ENCODE data around the gene NRXN3.
A peak's percentile ranks its signal among the peaks of the same experiment; 100 is the strongest.

NRXN3 gene

GRCh38 chr14:79562185-79562584 lies 1392.0 kb downstream of the NRXN3 start:
- no peak for DNase-seq (ENCODE audit: low spot score in 2 of 2)
- Histone ChIP-seq H3K4me1 (no peaks in the 10 kb centered on the region), H3K36me3 (replicated peaks) (no peaks in the 10 kb centered on the region), H3K4me3 (no peak overlapping the region), H3K9me3 (no peaks in the 10 kb centered on the region), H3K27me3 (ENCODE audit: low read depth) (no peaks in the 10 kb centered on the region)
- in situ Hi-C loops (cut with MboI; ENCODE audit: low sequenced_read_pairs), result no loop called here

GRCh38 chr14:79564371-79564770 lies 1394.2 kb downstream of the NRXN3 start:
- H3K9me3 ChIP-seq, result no peaks in the 10 kb centered on the region
- H3K27me3 ChIP-seq (ENCODE audit: low read depth), result no peaks in the 10 kb centered on the region
- in situ Hi-C loops (cut with MboI; ENCODE audit: low sequenced_read_pairs), result no loop called here
- no peak overlapping the region for H3K4me3 ChIP-seq
- no peak for DNase-seq (ENCODE audit: low spot score in 2 of 2)
- peaks cover 10% of the 10 kb centered on the region for H3K4me1 ChIP-seq
- no peaks in the 10 kb centered on the region for H3K36me3 ChIP-seq (replicated peaks)

GRCh38 chr14:79567306-79567705 lies 1397.1 kb downstream of the NRXN3 start:
- H3K4me1 ChIP-seq, result peaks cover 10% of the 10 kb centered on the region
- H3K9me3 ChIP-seq, result no peaks in the 10 kb centered on the region
- H3K27me3 ChIP-seq (ENCODE audit: low read depth), result no peaks in the 10 kb centered on the region
- no peak overlapping the region for H3K4me3 ChIP-seq
- H3K36me3 ChIP-seq (replicated peaks), result no peaks in the 10 kb centered on the region
- no peak for DNase-seq (ENCODE audit: low spot score in 2 of 2)
- in situ Hi-C loops (cut with MboI; ENCODE audit: low sequenced_read_pairs), result no loop called here

- in situ Hi-C loops (cut with MboI; ENCODE audit: low sequenced_read_pairs), result no loop called here
- no peaks in the 10 kb centered on the region for H3K36me3 ChIP-seq (replicated peaks)
- no peaks in the 10 kb centered on the region for H3K9me3 ChIP-seq
- peak in 1 of 2 experiments; percentile 43 for DNase-seq (ENCODE audit: low spot score in 2 of 2)
- H3K4me1 ChIP-seq, result peaks cover 10% of the 10 kb centered on the region
- H3K4me3 ChIP-seq, result no peak overlapping the region
- H3K27me3 ChIP-seq (ENCODE audit: low read depth), result no peaks in the 10 kb centered on the region
These were observed 1398.4 kb downstream of the NRXN3 start for GRCh38 chr14:79568594-79568993.

- Histone ChIP-seq H3K4me3 (no peak overlapping the region), H3K4me1 (peaks cover 10% of the 10 kb centered on the region), H3K9me3 (no peaks in the 10 kb centered on the region), H3K36me3 (replicated peaks) (no peaks in the 10 kb centered on the region), H3K27me3 (ENCODE audit: low read depth) (no peaks in the 10 kb centered on the region)
- in situ Hi-C loops (cut with MboI; ENCODE audit: low sequenced_read_pairs), result no loop called here
- no peak for DNase-seq (ENCODE audit: low spot score in 2 of 2)
These were observed 1398.9 kb downstream of the NRXN3 start for GRCh38 chr14:79569072-79569471.

- in situ Hi-C loops (cut with MboI; ENCODE audit: low sequenced_read_pairs), result no loop called here
These were observed 1400.5 kb downstream of the NRXN3 start for GRCh38 chr14:79570648-79571047.

GRCh38 chr14:79571366-79571765 lies 1401.2 kb downstream of the NRXN3 start:
- Histone ChIP-seq H3K9me3 (no peaks in the 10 kb centered on the region), H3K4me1 (peaks cover 10% of the 10 kb centered on the region), H3K36me3 (replicated peaks) (no peaks in the 10 kb centered on the region), H3K27me3 (ENCODE audit: low read depth) (no peaks in the 10 kb centered on the region), H3K4me3 (no peak overlapping the region)
- DNase-seq (ENCODE audit: low spot score in 2 of 2), result no peak
- in situ Hi-C loops (cut with MboI; ENCODE audit: low sequenced_read_pairs), result no loop called here

More at GRCh38 chr14:79570648-79571047, 1400.5 kb downstream of the NRXN3 start:
- Histone ChIP-seq H3K4me1 (peaks cover 10% of the 10 kb centered on the region), H3K4me3 (no peak overlapping the region), H3K9me3 (no peaks in the 10 kb centered on the region), H3K27me3 (ENCODE audit: low read depth) (no peaks in the 10 kb centered on the region), H3K36me3 (replicated peaks) (no peaks in the 10 kb centered on the region)
- DNase-seq (ENCODE audit: low spot score in 2 of 2), result no peak

DNA sequence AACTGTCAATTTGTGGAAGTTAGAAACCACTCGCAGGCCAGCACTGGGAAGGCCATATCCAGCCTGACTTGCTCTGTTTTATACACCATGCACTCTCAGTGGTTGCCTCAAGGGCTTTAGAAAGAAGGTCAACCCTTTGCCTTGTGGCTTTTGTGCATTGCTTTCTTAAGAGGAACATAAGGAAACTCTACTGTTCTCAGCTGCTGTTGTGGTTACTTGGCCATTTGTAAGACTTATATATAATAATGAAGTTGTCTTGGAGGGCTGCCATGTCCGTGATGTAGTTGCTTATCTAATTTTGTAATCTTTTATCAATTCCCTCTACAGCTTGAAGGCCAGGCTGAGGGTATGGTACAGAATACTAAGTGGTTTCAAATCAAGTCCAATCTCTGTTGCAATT lies 1403.3 kb downstream of the NRXN3 start:
- Histone ChIP-seq H3K9me3 (no peaks in the 10 kb centered on the region), H3K27me3 (ENCODE audit: low read depth) (no peaks in the 10 kb centered on the region), H3K4me1 (peaks cover 5% of the 10 kb centered on the region), H3K36me3 (replicated peaks) (no peaks in the 10 kb centered on the region), H3K4me3 (no peak overlapping the region)
- DNase-seq (ENCODE audit: low spot score in 2 of 2), result no peak
- in situ Hi-C loops (cut with MboI; ENCODE audit: low sequenced_read_pairs), result no loop called here

GRCh38 chr14:79575032-79575431 lies 1404.9 kb downstream of the NRXN3 start:
- in situ Hi-C loops (cut with MboI; ENCODE audit: low sequenced_read_pairs), result no loop called here
- no peak for DNase-seq (ENCODE audit: low spot score in 2 of 2)
- Histone ChIP-seq H3K4me3 (no peak overlapping the region), H3K27me3 (ENCODE audit: low read depth) (no peaks in the 10 kb centered on the region), H3K9me3 (no peaks in the 10 kb centered on the region), H3K36me3 (replicated peaks) (no peaks in the 10 kb centered on the region), H3K4me1 (no peaks in the 10 kb centered on the region; the same call in 1 of the 2 replicates)

DNA sequence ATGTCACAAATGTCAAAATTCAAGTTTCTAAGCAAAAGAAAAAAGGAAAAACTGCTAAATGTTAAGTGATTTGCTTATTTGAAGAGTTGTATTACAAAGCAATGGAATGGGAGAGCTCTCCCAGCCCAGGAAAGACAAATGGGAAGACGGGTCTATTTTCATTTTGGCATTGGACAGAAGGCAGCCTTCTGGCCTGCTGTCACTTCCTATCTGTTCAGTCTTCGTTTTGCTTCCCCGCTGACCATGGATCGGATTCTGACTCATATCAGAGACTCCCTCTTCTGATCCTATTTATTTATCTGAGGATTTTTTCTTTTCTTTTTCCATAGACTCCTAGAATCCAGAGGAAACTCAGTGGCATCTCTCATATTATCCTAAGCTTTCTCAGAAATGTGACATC lies 1406.3 kb downstream of the NRXN3 start:
- no peaks in the 10 kb centered on the region for H3K9me3 ChIP-seq
- H3K4me3 ChIP-seq, result no peak overlapping the region
- H3K27me3 ChIP-seq (ENCODE audit: low read depth), result no peaks in the 10 kb centered on the region
- no peak for DNase-seq (ENCODE audit: low spot score in 2 of 2)
- no peaks in the 10 kb centered on the region; the same call in 1 of the 2 replicates for H3K4me1 ChIP-seq
- H3K36me3 ChIP-seq (replicated peaks), result no peaks in the 10 kb centered on the region
- in situ Hi-C loops (cut with MboI; ENCODE audit: low sequenced_read_pairs), result no loop called here

GRCh38 chr14:79578470-79578869 lies 1408.3 kb downstream of the NRXN3 start:
- H3K9me3 ChIP-seq, result no peaks in the 10 kb centered on the region
- H3K4me3 ChIP-seq, result no peak overlapping the region
- no peaks in the 10 kb centered on the region for H3K27me3 ChIP-seq (ENCODE audit: low read depth)
- no peak for DNase-seq (ENCODE audit: low spot score in 2 of 2)
- H3K4me1 ChIP-seq, result no peaks in the 10 kb centered on the region; the same call in 1 of the 2 replicates
- in situ Hi-C loops (cut with MboI; ENCODE audit: low sequenced_read_pairs), result no loop called here
- no peaks in the 10 kb centered on the region for H3K36me3 ChIP-seq (replicated peaks)

- no peak for DNase-seq (ENCODE audit: low spot score in 2 of 2)
- H3K4me1 ChIP-seq, result no peaks in the 10 kb centered on the region; the same call in 1 of the 2 replicates
- in situ Hi-C loops (cut with MboI; ENCODE audit: low sequenced_read_pairs), result no loop called here
These were observed 1410.2 kb downstream of the NRXN3 start for GRCh38 chr14:79580414-79580813.

GRCh38 chr14:79580906-79581305 lies 1410.7 kb downstream of the NRXN3 start:
- Histone ChIP-seq H3K36me3 (replicated peaks) (no peaks in the 10 kb centered on the region), H3K27me3 (ENCODE audit: low read depth) (no peaks in the 10 kb centered on the region), H3K9me3 (no peaks in the 10 kb centered on the region), H3K4me3 (no peak overlapping the region), H3K4me1 (no peaks in the 10 kb centered on the region; the same call in 1 of the 2 replicates)
- in situ Hi-C loops (cut with MboI; ENCODE audit: low sequenced_read_pairs), result no loop called here
- DNase-seq (ENCODE audit: low spot score in 2 of 2), result no peak

More at GRCh38 chr14:79580414-79580813, 1410.2 kb downstream of the NRXN3 start:
- H3K9me3 ChIP-seq, result no peaks in the 10 kb centered on the region
- no peaks in the 10 kb centered on the region for H3K36me3 ChIP-seq (replicated peaks)
- H3K27me3 ChIP-seq (ENCODE audit: low read depth), result no peaks in the 10 kb centered on the region
- no peak overlapping the region for H3K4me3 ChIP-seq

DNA sequence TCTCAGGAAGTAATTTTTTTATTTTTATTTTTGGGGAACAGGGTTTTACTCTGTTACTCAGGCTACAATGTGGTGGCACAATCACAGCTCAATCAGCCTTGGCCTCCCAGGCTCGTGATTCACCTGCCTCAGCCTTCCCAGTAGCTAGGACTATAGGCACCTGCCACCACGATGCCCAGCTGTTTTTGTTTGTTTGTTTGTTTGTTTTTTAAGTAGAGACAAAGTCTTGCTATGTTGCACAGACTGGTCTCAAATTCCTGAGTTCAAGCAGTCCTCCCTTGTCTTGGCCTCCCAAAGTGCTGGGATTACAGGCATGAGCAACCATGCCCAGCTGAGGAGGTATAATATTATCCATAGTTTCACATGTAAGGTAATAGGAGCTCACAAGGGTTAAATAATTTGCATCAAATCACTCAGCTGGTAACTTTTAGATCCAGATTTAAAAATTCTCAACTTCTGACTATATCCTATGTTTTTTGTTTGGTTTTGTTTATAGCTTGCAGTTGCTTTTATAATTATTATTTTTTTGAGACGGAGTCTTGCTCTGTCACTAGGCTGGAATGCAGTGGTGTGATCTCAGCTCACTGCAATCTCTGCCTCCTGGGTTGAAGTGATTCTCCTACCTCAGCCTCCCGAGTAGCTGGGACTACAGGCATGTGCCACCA lies 1411.9 kb downstream of the NRXN3 start:
- Histone ChIP-seq H3K4me3 (no peak overlapping the region), H3K4me1 (no peaks in the 10 kb centered on the region; the same call in 1 of the 2 replicates)

More for the DNA sequence above, 1411.9 kb downstream of the NRXN3 start:
- Histone ChIP-seq H3K36me3 (replicated peaks) (no peaks in the 10 kb centered on the region), H3K27me3 (ENCODE audit: low read depth) (no peaks in the 10 kb centered on the region), H3K9me3 (no peaks in the 10 kb centered on the region)
- DNase-seq (ENCODE audit: low spot score in 2 of 2), result no peak
- in situ Hi-C loops (cut with MboI; ENCODE audit: low sequenced_read_pairs), result no loop called here
